ENCODE measurements around the gene YIPF3. TPM values are rescaled to one million over a fixed set of nuclear protein-coding genes. Genes with fewer than 3 reads are reported as not detected.
A peak's percentile ranks its signal among the peaks of the same experiment; 100 is the strongest.
"Not testable (repeated sequence)": the region's sequence is repeated elsewhere in the genome, so short reads cannot be mapped to it uniquely, and the experiment has no call there.

Gene YIPF3
- total RNA-seq, 1 experiment from 2014 or later = 65.1 TPM

DNA sequence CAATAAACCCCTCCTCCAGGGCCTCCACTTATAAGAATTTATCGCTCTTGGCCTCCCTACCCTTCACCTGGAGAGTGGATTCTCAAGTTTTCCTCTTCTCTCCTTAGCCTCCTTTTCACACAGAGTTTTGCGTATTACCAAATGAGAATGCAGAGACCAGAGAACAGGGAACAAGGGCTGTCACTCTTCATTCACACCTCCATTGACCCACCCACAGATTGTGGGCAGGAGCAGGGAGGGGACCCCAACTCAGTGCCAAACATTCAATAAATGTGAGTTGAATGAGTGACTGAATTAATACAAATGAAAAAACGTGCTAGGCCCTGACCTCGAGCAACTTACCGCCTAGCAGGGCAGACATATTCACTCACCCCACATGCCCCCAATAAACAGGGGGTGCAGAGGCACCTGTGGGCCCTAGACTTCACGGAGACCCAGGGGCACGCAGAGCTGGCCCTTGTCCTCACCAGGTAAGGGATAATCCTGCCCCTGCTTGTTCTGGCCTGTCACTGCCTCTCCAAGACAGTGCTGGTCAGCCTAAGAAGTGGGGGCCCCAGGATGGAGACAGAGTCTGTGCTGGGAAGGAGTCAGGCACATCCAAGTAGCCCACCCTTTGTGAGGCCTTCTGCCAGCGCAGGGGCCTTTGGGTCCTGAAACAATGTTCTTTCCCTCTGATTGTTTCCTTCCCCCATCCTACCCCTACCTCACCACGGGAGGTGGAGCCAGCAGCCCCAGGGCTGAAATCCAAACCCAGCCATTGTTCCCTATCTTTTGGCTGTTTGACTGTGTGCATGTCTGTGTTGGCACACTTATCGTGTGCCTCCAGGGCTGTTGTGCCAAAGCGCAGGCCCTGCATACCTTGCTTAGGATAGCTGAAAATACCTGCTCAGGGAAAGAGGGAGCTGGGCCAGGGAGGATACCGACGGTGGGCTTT is 47.7 kb downstream of the YIPF3 start:
- no TSS peak for BruUV-seq (replicated peaks)
- no peak overlapping the region for H3K4me3 Mint-ChIP-seq (ENCODE audit: unreplicated experiment)
- intact Hi-C loops (cut with micrococcal nuclease) = no loop called here
- H3K9me3 Mint-ChIP-seq (ENCODE audit: unreplicated experiment) = no peaks in the 10 kb centered on the region
- H3K27ac Mint-ChIP-seq (ENCODE audit: low read depth, unreplicated experiment) = no peak overlapping the region
- ChIA-PET POLR2A (interaction anchor here (1.0 to 2.7 kb wide), 3 partner anchors 11 to 27 kb away, joined by 3 to 10 read pairs (median 4); no protein-coding TSS in a partner anchor), CTCF (interaction anchor here (0.7 to 1.6 kb wide), 3 partner anchors 24 to 723 kb away, joined by 4 to 5 read pairs (median 5); partner anchors contain the start of gene TBCC)
- H3K36me3 Mint-ChIP-seq (ENCODE audit: insufficient read depth, unreplicated experiment) = no peaks in the 10 kb centered on the region
- H3K4me1 Mint-ChIP-seq (ENCODE audit: insufficient read depth, unreplicated experiment) = peaks cover 5% of the 10 kb centered on the region
- DNase-seq (ENCODE audit: unreplicated experiment) = peak; percentile 49
- TF ChIP-seq, protein P1, sequence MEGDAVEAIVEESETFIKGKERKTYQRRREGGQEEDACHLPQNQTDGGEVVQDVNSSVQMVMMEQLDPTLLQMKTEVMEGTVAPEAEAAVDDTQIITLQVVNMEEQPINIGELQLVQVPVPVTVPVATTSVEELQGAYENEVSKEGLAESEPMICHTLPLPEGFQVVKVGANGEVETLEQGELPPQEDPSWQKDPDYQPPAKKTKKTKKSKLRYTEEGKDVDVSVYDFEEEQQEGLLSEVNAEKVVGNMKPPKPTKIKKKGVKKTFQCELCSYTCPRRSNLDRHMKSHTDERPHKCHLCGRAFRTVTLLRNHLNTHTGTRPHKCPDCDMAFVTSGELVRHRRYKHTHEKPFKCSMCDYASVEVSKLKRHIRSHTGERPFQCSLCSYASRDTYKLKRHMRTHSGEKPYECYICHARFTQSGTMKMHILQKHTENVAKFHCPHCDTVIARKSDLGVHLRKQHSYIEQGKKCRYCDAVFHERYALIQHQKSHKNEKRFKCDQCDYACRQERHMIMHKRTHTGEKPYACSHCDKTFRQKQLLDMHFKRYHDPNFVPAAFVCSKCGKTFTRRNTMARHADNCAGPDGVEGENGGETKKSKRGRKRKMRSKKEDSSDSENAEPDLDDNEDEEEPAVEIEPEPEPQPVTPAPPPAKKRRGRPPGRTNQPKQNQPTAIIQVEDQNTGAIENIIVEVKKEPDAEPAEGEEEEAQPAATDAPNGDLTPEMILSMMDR (IDR thresholded peaks at IDR 0.05; ENCODE audit: unreplicated experiment) = no peak
- no peaks in the 10 kb centered on the region for H3K27me3 Mint-ChIP-seq (ENCODE audit: insufficient read depth, unreplicated experiment)

DNA sequence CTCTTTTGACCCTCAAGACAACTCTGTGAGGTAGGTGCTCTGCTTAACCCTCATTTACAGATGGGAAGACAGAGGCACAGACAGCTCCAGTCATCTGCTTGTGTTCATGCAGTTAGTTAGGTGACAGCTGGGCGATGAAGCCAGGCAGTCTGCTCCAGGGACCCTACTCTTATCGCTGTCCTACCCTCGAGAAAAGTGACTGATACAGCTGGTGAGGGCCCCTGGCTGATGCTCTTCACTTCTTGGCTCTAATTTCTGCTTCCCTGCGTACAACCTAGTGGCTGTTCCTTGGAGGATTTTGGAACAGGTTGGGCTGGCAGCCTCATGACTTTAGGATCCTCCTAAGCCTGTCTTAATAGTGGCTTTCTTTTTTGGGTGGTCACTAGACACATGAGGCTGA is 48.5 kb downstream of the YIPF3 start:
- no peaks in the 10 kb centered on the region for H3K36me3 Mint-ChIP-seq (ENCODE audit: insufficient read depth, unreplicated experiment)
- ChIA-PET CTCF (interaction anchor here (1.6 kb wide), 1 partner anchor 25 kb away, joined by 4 read pairs; no protein-coding TSS in a partner anchor), POLR2A (interaction anchor here (0.5 kb wide), 1 partner anchor 75 kb away, joined by 3 read pairs; no protein-coding TSS in a partner anchor)
- no peaks in the 10 kb centered on the region for H3K27me3 Mint-ChIP-seq (ENCODE audit: insufficient read depth, unreplicated experiment)
- no peak overlapping the region for H3K4me3 Mint-ChIP-seq (ENCODE audit: unreplicated experiment)
- BruUV-seq (replicated peaks) = no TSS peak
- intact Hi-C loops (cut with micrococcal nuclease) = no loop called here
- TF ChIP-seq, protein P1 (IDR thresholded peaks at IDR 0.05; ENCODE audit: unreplicated experiment) = no peak
- H3K9me3 Mint-ChIP-seq (ENCODE audit: unreplicated experiment) = no peaks in the 10 kb centered on the region
- H3K27ac Mint-ChIP-seq (ENCODE audit: low read depth, unreplicated experiment) = no peak overlapping the region
- peaks cover 5% of the 10 kb centered on the region for H3K4me1 Mint-ChIP-seq (ENCODE audit: insufficient read depth, unreplicated experiment)
- DNase-seq (ENCODE audit: unreplicated experiment) = no peak

DNA sequence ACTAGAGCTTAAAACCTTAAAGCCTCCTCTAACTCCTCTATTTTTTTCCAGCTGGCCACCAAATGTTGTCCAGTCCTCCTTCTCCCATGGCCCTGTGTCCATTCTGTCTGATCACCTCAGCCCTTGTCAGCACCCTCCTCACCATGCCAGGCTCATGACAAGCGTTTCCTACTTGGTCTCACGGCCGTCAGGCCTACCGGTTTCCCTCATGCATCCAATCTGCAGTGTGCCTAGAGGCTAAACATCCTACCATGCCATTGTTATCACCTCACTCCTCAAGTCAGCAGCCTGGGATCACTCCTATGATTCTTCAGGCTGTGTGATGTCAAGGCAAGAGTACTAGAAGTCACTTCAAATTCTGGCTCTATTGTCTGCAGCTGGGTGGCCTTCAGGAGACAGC is 49.0 kb downstream of the YIPF3 start:
- BruUV-seq (replicated peaks) = no TSS peak
- TF ChIP-seq, protein P1 (IDR thresholded peaks at IDR 0.05; ENCODE audit: unreplicated experiment) = no peak
- DNase-seq (ENCODE audit: unreplicated experiment) = no peak
- H3K36me3 Mint-ChIP-seq (ENCODE audit: insufficient read depth, unreplicated experiment) = no peaks in the 10 kb centered on the region
- H3K4me1 Mint-ChIP-seq (ENCODE audit: insufficient read depth, unreplicated experiment) = peaks cover 5% of the 10 kb centered on the region
- intact Hi-C loops (cut with micrococcal nuclease) = no loop called here
- no peaks in the 10 kb centered on the region for H3K27me3 Mint-ChIP-seq (ENCODE audit: insufficient read depth, unreplicated experiment)
- ChIA-PET POLR2A (interaction anchor here (0.5 kb wide), 1 partner anchor 75 kb away, joined by 3 read pairs; no protein-coding TSS in a partner anchor), CTCF (interaction anchor here (1.6 kb wide), 1 partner anchor 25 kb away, joined by 4 read pairs; no protein-coding TSS in a partner anchor)
- H3K9me3 Mint-ChIP-seq (ENCODE audit: unreplicated experiment) = no peaks in the 10 kb centered on the region
- no peak overlapping the region for H3K4me3 Mint-ChIP-seq (ENCODE audit: unreplicated experiment)
- no peak overlapping the region for H3K27ac Mint-ChIP-seq (ENCODE audit: low read depth, unreplicated experiment)

DNA sequence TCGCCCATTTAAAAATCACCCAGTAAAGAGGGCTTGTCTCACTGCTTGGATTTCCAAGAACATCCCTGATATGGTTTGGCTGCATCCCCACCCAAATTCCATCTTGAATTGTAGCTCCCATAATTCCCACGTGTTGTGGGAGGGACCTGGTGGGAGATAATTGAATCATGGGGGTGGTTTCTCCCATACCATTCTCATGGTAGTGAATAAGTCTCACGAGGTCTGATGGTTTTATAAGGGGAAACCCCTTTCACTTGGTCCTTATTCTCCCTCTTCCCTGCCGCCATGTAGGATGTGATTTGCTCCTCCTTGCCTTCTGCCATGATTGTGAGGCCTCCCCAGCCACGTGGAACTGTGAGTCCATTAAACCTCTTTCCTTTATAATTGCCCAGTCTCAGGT is 49.5 kb downstream of the YIPF3 start:
- H3K27ac Mint-ChIP-seq (ENCODE audit: low read depth, unreplicated experiment); DNase-seq (ENCODE audit: unreplicated experiment); BruUV-seq (replicated peaks); H3K27me3 Mint-ChIP-seq (ENCODE audit: insufficient read depth, unreplicated experiment); H3K36me3 Mint-ChIP-seq (ENCODE audit: insufficient read depth, unreplicated experiment); H3K4me3 Mint-ChIP-seq (ENCODE audit: unreplicated experiment); H3K9me3 Mint-ChIP-seq (ENCODE audit: unreplicated experiment); intact Hi-C loops (cut with micrococcal nuclease); H3K4me1 Mint-ChIP-seq (ENCODE audit: insufficient read depth, unreplicated experiment); POLR2A ChIA-PET: not testable (repeated sequence)
- CTCF ChIA-PET = interaction anchor here (1.6 kb wide), 1 partner anchor 26 kb away, joined by 4 read pairs; no protein-coding TSS in a partner anchor
